ENCODE data around the gene IL25.
"Not testable (repeated sequence)": the region's sequence is repeated elsewhere in the genome, so short reads cannot be mapped to it uniquely, and the experiment has no call there.

Gene IL25

DNA sequence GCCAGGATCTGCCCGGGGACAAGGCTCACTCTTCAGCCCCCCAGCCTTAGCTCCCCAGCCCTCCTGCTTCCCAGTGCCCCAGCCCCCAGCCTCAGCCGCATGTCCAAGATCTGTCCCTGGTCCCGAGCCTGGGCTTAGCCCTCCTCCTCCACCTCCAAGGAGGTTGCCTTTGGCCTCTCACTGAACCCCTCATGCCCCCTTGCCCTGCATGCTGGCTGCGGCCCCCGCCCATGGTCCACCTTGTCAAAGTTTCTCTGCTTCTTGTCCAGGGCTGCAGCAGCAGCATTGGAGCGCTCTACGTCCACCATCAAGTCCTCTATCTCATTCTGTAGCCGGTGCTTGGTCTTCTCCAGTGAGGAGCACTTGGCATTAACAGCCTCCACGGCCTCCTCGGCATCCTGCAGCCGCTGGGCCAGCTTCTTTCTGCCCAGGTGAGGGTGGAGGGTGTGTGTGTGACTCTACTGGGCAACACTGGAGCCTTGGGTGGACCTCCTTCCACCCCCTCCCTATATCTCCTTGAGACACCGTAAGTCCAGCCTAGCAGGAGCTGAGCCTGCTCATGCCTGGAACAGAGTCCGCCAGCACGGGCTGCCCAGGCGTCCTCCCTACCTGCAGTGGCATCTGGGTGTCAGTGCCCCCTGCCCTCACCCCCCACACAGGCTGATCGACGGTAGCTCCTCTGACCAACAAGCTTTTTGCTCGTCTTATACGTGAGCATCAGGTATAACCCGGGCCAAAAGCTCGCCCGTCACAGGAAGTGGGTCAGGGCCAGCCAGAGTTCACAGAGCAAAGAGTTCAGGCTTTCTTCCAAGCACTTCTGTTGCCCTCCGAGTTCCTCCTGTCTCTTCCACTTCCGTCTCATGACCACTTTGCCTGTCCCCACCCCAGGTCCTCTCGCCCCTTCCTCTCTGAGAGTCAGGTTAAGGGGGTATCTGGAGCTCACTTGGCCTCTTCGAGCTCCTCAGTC is 15.6 kb downstream of the IL25 start:
- no peak overlapping the region for H3K27ac ChIP-seq
- H3K9ac ChIP-seq (ENCODE audit: insufficient read length), result no peak overlapping the region
- H3K36me3 ChIP-seq (ENCODE audit: insufficient read depth, low read length), result no peaks in the 10 kb centered on the region
- H3K4me3 ChIP-seq, result no peak overlapping the region
- no peak for DNase-seq (ENCODE audit: low read depth, low spot score)
- TF ChIP-seq POLR2AphosphoS5 (IDR thresholded peaks at IDR 0.05; ENCODE audit: borderline replicate concordance, low read depth, low read length), result no peak
- no peak for TF ChIP-seq FOXP2 (optimal IDR thresholded peaks at IDR 0.05; ENCODE audit: control extremely low read depth, extremely low read length, insufficient read depth)
- TF ChIP-seq EZH2 (IDR thresholded peaks at IDR 0.05), result no peak
- no peaks in the 10 kb centered on the region for H3K9me3 ChIP-seq (ENCODE audit: low read depth, low read length)

DNA sequence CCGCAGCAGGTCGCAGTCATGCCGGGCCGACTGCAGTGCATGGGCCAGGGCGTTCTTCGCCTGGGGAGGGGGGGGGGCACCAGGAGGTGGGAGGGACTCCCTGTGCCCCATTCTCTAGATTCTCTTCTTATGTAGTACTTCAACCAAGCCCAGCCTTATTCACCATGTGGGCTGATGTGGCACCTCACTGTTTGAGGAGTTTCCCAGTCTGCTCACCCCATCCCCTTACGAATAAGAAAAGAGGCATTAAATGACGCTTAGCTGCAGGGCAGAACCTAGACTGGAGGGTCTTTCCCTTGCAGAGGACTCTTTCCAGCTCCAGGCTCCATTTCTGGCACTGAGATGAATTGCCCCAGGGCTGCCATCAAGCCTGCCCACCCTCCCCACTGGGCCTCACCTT is 16.4 kb downstream of the IL25 start:
- no peak for TF ChIP-seq FOXP2 (optimal IDR thresholded peaks at IDR 0.05; ENCODE audit: control extremely low read depth, extremely low read length, insufficient read depth)
- TF ChIP-seq POLR2AphosphoS5 (IDR thresholded peaks at IDR 0.05; ENCODE audit: borderline replicate concordance, low read depth, low read length), result no peak
- no peak for TF ChIP-seq EZH2 (IDR thresholded peaks at IDR 0.05)
- Histone ChIP-seq H3K9ac (ENCODE audit: insufficient read length) (no peak overlapping the region), H3K27ac (no peak overlapping the region)

GRCh38 chr14:23389396-23389795 is 16.8 kb downstream of the IL25 start:
- H3K4me3 ChIP-seq, result no peak overlapping the region
- H3K9ac ChIP-seq (ENCODE audit: insufficient read length), result no peak overlapping the region
- H3K9me3 ChIP-seq (ENCODE audit: low read depth, low read length), result no peaks in the 10 kb centered on the region
- no peaks in the 10 kb centered on the region for H3K36me3 ChIP-seq (ENCODE audit: insufficient read depth, low read length)
- DNase-seq (ENCODE audit: low read depth, low spot score), result no peak
- TF ChIP-seq FOXP2 (optimal IDR thresholded peaks at IDR 0.05; ENCODE audit: control extremely low read depth, extremely low read length, insufficient read depth), result no peak
- no peak for TF ChIP-seq EZH2 (IDR thresholded peaks at IDR 0.05)
- no peak for TF ChIP-seq POLR2AphosphoS5 (IDR thresholded peaks at IDR 0.05; ENCODE audit: borderline replicate concordance, low read depth, low read length)
- no peak overlapping the region for H3K27ac ChIP-seq

More for the DNA sequence above, 16.4 kb downstream of the IL25 start:
- Histone ChIP-seq H3K9me3 (ENCODE audit: low read depth, low read length) (no peaks in the 10 kb centered on the region), H3K36me3 (ENCODE audit: insufficient read depth, low read length) (no peaks in the 10 kb centered on the region), H3K4me3 (no peak overlapping the region)
- DNase-seq (ENCODE audit: low read depth, low spot score), result no peak

GRCh38 chr14:23389871-23390270 is 17.3 kb downstream of the IL25 start:
- not testable (repeated sequence) for H3K9me3 ChIP-seq (ENCODE audit: low read depth, low read length); H3K36me3 ChIP-seq (ENCODE audit: insufficient read depth, low read length); H3K4me3 ChIP-seq; H3K27ac ChIP-seq; H3K9ac ChIP-seq (ENCODE audit: insufficient read length); DNase-seq (ENCODE audit: low read depth, low spot score)

GRCh38 chr14:23392613-23393012 is 20.0 kb downstream of the IL25 start:
- Histone ChIP-seq H3K36me3 (ENCODE audit: insufficient read depth, low read length) (no peaks in the 10 kb centered on the region), H3K9me3 (ENCODE audit: low read depth, low read length) (no peaks in the 10 kb centered on the region), H3K9ac (ENCODE audit: insufficient read length) (no peak overlapping the region), H3K4me3 (no peak overlapping the region), H3K27ac (no peak overlapping the region)
- DNase-seq (ENCODE audit: low read depth, low spot score), result no peak
- TF ChIP-seq FOXP2 (optimal IDR thresholded peaks at IDR 0.05; ENCODE audit: control extremely low read depth, extremely low read length, insufficient read depth), result no peak
- no peak for TF ChIP-seq EZH2 (IDR thresholded peaks at IDR 0.05)
- no peak for TF ChIP-seq POLR2AphosphoS5 (IDR thresholded peaks at IDR 0.05; ENCODE audit: borderline replicate concordance, low read depth, low read length)

DNA sequence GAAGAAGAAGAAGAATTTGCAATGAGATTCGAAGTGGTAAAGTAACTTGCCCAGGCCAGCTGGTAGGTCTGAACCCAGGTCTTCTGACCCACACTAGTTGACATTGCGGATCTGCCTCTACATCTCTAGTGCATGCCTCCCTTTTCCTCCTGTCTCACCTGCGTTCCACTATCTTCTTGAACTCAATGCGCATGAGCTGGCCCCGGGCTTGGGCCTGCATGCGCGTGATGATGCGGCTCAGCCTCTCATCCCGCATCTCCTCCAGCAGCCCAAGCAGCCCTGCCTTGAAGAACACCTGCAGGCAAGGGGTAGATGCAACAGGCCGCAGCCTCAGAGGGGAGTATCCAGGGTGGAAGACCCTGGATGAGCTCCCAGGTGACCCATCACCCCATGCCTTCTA is 23.5 kb downstream of the IL25 start:
- no peaks in the 10 kb centered on the region for H3K36me3 ChIP-seq (ENCODE audit: insufficient read depth, low read length)
- no peak overlapping the region for H3K9ac ChIP-seq (ENCODE audit: insufficient read length)
- H3K27ac ChIP-seq, result no peak overlapping the region
- no peak for TF ChIP-seq FOXP2 (optimal IDR thresholded peaks at IDR 0.05; ENCODE audit: control extremely low read depth, extremely low read length, insufficient read depth)
- no peak for TF ChIP-seq EZH2 (IDR thresholded peaks at IDR 0.05)
- TF ChIP-seq POLR2AphosphoS5 (IDR thresholded peaks at IDR 0.05; ENCODE audit: borderline replicate concordance, low read depth, low read length), result no peak
- no peak for DNase-seq (ENCODE audit: low read depth, low spot score)
- H3K9me3 ChIP-seq (ENCODE audit: low read depth, low read length), result no peaks in the 10 kb centered on the region
- no peak overlapping the region for H3K4me3 ChIP-seq

GRCh38 chr14:23396781-23397407 is 24.3 kb downstream of the IL25 start:
- Histone ChIP-seq H3K9ac (ENCODE audit: insufficient read length) (no peak overlapping the region), H3K36me3 (ENCODE audit: insufficient read depth, low read length) (no peaks in the 10 kb centered on the region), H3K27ac (no peak overlapping the region), H3K4me3 (no peak overlapping the region), H3K9me3 (ENCODE audit: low read depth, low read length) (no peaks in the 10 kb centered on the region)
- no peak for TF ChIP-seq FOXP2 (optimal IDR thresholded peaks at IDR 0.05; ENCODE audit: control extremely low read depth, extremely low read length, insufficient read depth)
- no peak for TF ChIP-seq EZH2 (IDR thresholded peaks at IDR 0.05)
- no peak for TF ChIP-seq POLR2AphosphoS5 (IDR thresholded peaks at IDR 0.05; ENCODE audit: borderline replicate concordance, low read depth, low read length)
- DNase-seq (ENCODE audit: low read depth, low spot score), result no peak

GRCh38 chr14:23398348-23398747 is 25.7 kb downstream of the IL25 start:
- DNase-seq (ENCODE audit: low read depth, low spot score), result no peak

More at GRCh38 chr14:23398348-23398747, 25.7 kb downstream of the IL25 start:
- no peaks in the 10 kb centered on the region for H3K36me3 ChIP-seq (ENCODE audit: insufficient read depth, low read length)
- no peak overlapping the region for H3K4me3 ChIP-seq
- no peak overlapping the region for H3K27ac ChIP-seq
- H3K9me3 ChIP-seq (ENCODE audit: low read depth, low read length), result no peaks in the 10 kb centered on the region
- no peak for TF ChIP-seq POLR2AphosphoS5 (IDR thresholded peaks at IDR 0.05; ENCODE audit: borderline replicate concordance, low read depth, low read length)
- TF ChIP-seq EZH2 (IDR thresholded peaks at IDR 0.05), result no peak
- no peak for TF ChIP-seq FOXP2 (optimal IDR thresholded peaks at IDR 0.05; ENCODE audit: control extremely low read depth, extremely low read length, insufficient read depth)
- H3K9ac ChIP-seq (ENCODE audit: insufficient read length), result no peak overlapping the region

Data from SK-N-MC (cell line).